ENCODE results near the gene LIN7A.

Gene LIN7A

GRCh38 chr12:80846952-80847351 lies 90.8 kb downstream of the LIN7A start:
- Histone ChIP-seq H3K9ac (no peak overlapping the region), H3K79me2 (ENCODE audit: insufficient read depth, low read depth) (no peaks in the 10 kb centered on the region), H4K20me1 (ENCODE audit: insufficient read depth) (no peaks in the 10 kb centered on the region), H3K36me3 (ENCODE audit: insufficient read depth) (no peaks in the 10 kb centered on the region), H3K4me3 (IDR thresholded peaks at IDR 0.05; ENCODE audit: insufficient read depth, low read depth, low read length) (no peak overlapping the region), H2AFZ (ENCODE audit: low read depth) (no peak overlapping the region), H3K4me2 (no peak overlapping the region), H3K4me1 (ENCODE audit: low read depth, poor library complexity, severe bottlenecking) (no peaks in the 10 kb centered on the region), H3K27ac (no peak overlapping the region), H3K27me3 (ENCODE audit: insufficient read depth, low read depth) (no peaks in the 10 kb centered on the region)
- no peak for TF ChIP-seq CTCF (conservative IDR thresholded peaks at IDR 0.05; ENCODE audit: low read depth, low read length)

- no peaks in the 10 kb centered on the region for H3K4me1 ChIP-seq (ENCODE audit: low read depth, poor library complexity, severe bottlenecking)
- no peaks in the 10 kb centered on the region for H3K27me3 ChIP-seq (ENCODE audit: insufficient read depth, low read depth)
- no peaks in the 10 kb centered on the region for H3K36me3 ChIP-seq (ENCODE audit: insufficient read depth)
- H3K27ac ChIP-seq = no peak overlapping the region
- H3K4me3 ChIP-seq (IDR thresholded peaks at IDR 0.05; ENCODE audit: insufficient read depth, low read depth, low read length) = no peak overlapping the region
- TF ChIP-seq CTCF (conservative IDR thresholded peaks at IDR 0.05; ENCODE audit: low read depth, low read length) = no peak
- no peak overlapping the region for H3K9ac ChIP-seq
- H4K20me1 ChIP-seq (ENCODE audit: insufficient read depth) = no peaks in the 10 kb centered on the region
- H3K79me2 ChIP-seq (ENCODE audit: insufficient read depth, low read depth) = no peaks in the 10 kb centered on the region
- H3K4me2 ChIP-seq = no peak overlapping the region
- H2AFZ ChIP-seq (ENCODE audit: low read depth) = no peak overlapping the region
Measured at GRCh38 chr12:80845639-80846038, 92.1 kb downstream of the LIN7A start.

DNA sequence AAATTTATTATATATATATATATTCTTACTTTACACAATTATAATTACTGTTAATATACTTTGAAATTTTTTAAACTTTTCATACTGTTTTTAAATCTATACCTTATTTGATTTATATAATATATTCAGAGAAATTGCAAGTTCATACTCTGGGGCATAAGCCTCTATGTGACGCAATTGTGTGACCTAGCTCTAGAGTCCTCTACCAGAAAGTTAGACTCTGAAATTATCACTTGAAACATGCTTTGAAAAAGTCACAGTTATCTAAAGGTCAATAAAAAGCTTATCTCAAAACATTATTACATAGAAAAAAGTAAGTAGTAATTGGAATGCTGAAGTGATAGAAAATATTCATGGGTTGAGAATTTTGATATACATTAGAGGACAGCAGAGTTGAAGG lies 93.8 kb downstream of the LIN7A start:
- no peak for TF ChIP-seq CTCF (conservative IDR thresholded peaks at IDR 0.05; ENCODE audit: low read depth, low read length)
- no peak overlapping the region for H3K9ac ChIP-seq
- no peak overlapping the region for H3K4me2 ChIP-seq
- H3K4me3 ChIP-seq (IDR thresholded peaks at IDR 0.05; ENCODE audit: insufficient read depth, low read depth, low read length) = no peak overlapping the region
- H3K4me1 ChIP-seq (ENCODE audit: low read depth, poor library complexity, severe bottlenecking) = peaks cover 3% of the 10 kb centered on the region
- H4K20me1 ChIP-seq (ENCODE audit: insufficient read depth) = no peaks in the 10 kb centered on the region
- H3K27me3 ChIP-seq (ENCODE audit: insufficient read depth, low read depth) = no peaks in the 10 kb centered on the region
- H3K79me2 ChIP-seq (ENCODE audit: insufficient read depth, low read depth) = no peaks in the 10 kb centered on the region
- H3K27ac ChIP-seq = no peak overlapping the region
- H2AFZ ChIP-seq (ENCODE audit: low read depth) = no peak overlapping the region
- no peaks in the 10 kb centered on the region for H3K36me3 ChIP-seq (ENCODE audit: insufficient read depth)

- H3K36me3 ChIP-seq (ENCODE audit: insufficient read depth) = no peaks in the 10 kb centered on the region
- H3K27me3 ChIP-seq (ENCODE audit: insufficient read depth, low read depth) = no peaks in the 10 kb centered on the region
- H3K4me2 ChIP-seq = no peak overlapping the region
- H3K9ac ChIP-seq = no peak overlapping the region
- no peak for TF ChIP-seq CTCF (conservative IDR thresholded peaks at IDR 0.05; ENCODE audit: low read depth, low read length)
- no peaks in the 10 kb centered on the region for H4K20me1 ChIP-seq (ENCODE audit: insufficient read depth)
- H3K4me3 ChIP-seq (IDR thresholded peaks at IDR 0.05; ENCODE audit: insufficient read depth, low read depth, low read length) = no peak overlapping the region
- H3K27ac ChIP-seq = no peak overlapping the region
- H3K79me2 ChIP-seq (ENCODE audit: insufficient read depth, low read depth) = no peaks in the 10 kb centered on the region
- no peak overlapping the region for H2AFZ ChIP-seq (ENCODE audit: low read depth)
- H3K4me1 ChIP-seq (ENCODE audit: low read depth, poor library complexity, severe bottlenecking) = peaks cover 8% of the 10 kb centered on the region
Measured at GRCh38 chr12:80838708-80839107, 99.0 kb downstream of the LIN7A start.
